Adrenal gland (tissue), 12 donors: ENCODE data around the gene GALNT6. TPM values are rescaled to one million over a fixed set of nuclear protein-coding genes. Genes with fewer than 3 reads are reported as not detected.

Experiments
- DNase-seq, 7 donors: peaks; one replicate each; pipeline ENCODE4 v3.0.0-alpha.2; 2019 to 2020
- H3K27ac ChIP-seq, 5 donors: fragments of 200-600 bp; sonication (generic) in 4 of 5; 1 replicate in 3 of 5; 2 replicates in 2 of 5; pipeline versions ENCODE4 v1.5.1 to v1.8.0; 2016 to 2020; ENCODE audit warnings: mild to moderate bottlenecking in 1 of 5
- H3K27me3 ChIP-seq: fragments of 200-600 bp; 2 replicates; pipeline ENCODE4 v1.8.0; 2021
- H3K36me3 ChIP-seq, 2 donors: fragments of 200-600 bp; replicated peaks in 1 of 2; 1 replicate in 1 of 2; 2 replicates in 1 of 2; pipeline versions ENCODE4 v1.5.1 to v1.8.0; 2018 to 2022
- H3K4me1 ChIP-seq, 2 donors: fragments of 200-600 bp; replicated peaks in 1 of 2; 1 replicate in 1 of 2; 2 replicates in 1 of 2; pipeline versions ENCODE4 v1.5.1 to v1.8.0; 2018 to 2021
- H3K4me3 ChIP-seq, 4 donors: fragments of 200-600 bp; sonication (generic) in 3 of 4; one replicate each; pipeline ENCODE4 v1.5.1; 2016 to 2018
- H3K9me3 ChIP-seq, 3 donors: fragments of 200-600 bp; sonication (generic) in 1 of 3; replicated peaks in 1 of 3; 1 replicate in 2 of 3; 2 replicates in 1 of 3; pipeline versions ENCODE4 v1.5.1 to v1.8.0; 2016 to 2021
- POLR2A ChIP-seq, 2 donors: fragments of 450-650 bp; IDR thresholded peaks; one replicate each; pipeline ENCODE4 v1.6.1; 2017; ENCODE audit warnings: antibody characterized with exemption in 2 of 2, mild to moderate bottlenecking in 2 of 2, moderate library complexity in 1 of 2
- WGBS, 4 donors: extraction: QIAGEN DNeasy Blood & Tissue Kit in 2 of 4; methylation state at CpG; one replicate each; pipeline versions ENCODE4 v1.1.5 to v1.1.7; 2013 to 2017; 5-methylcytosine and 5-hydroxymethylcytosine counted together
- intact Hi-C, 2 donors: fragments of 100-400 bp; cut with DNase I; formaldehyde crosslinking; loops; one replicate each; pipeline versions ENCODE4 v1.14.1 to v1.15.0; 2022 to 2023
- polyA plus RNA-seq, 3 donors: library from polyadenylated mRNA; stranded (reverse); fragments of 200-250 nt in 2 of 3; fragments of 350-450 nt in 1 of 3; fragmentation: Illumina TruSeq in 1 of 3; extraction: RNeasy Lipid Tissue Mini Kit (QIAGEN cat#74804) in 1 of 3; gene quantifications; one replicate each; pipeline ENCODE4 v1.2.3, GENCODE V29; 2013 to 2014
- total RNA-seq, 9 donors: library from RNA; depleted of rRNA in 4 of 9; stranded (reverse); fragments of >200 nt in 4 of 9; fragments of 120-200 nt in 1 of 9; fragmentation: NEBNext Ultra II Directional in 1 of 9; extraction: Animal tissue kit (Norgen Biotek cat#: 25700) in 1 of 9; gene quantifications; one replicate each; pipeline versions ENCODE4 v1.1.0 to v1.2.4, GENCODE V29; 2013 to 2023
- TF ChIP-seq, protein P1 (sequence below), 6 experiments: fragments of 450-650 bp in 4 of 6; fragments of 200-600 bp in 2 of 6; sonication (generic) in 1 of 6; IDR thresholded peaks; 1 replicate in 5 of 6; 2 replicates in 1 of 6; pipeline versions ENCODE4 v1.5.1 to v1.8.0; 2016 to 2021; ENCODE audit warnings: antibody characterized with exemption in 6 of 6, mild to moderate bottlenecking in 2 of 6, moderate library complexity in 1 of 6
- donor health status: healthy with polysubstance abuse.
- donor health status: Bipolar disorder and iron deficiency.
- donor health status: DM: yes; HTN: yes; CAD: no.
- donor health status: DM: no; HTN: no; CAD: no.
- donor health status: DM: no; HTN: no; CAD: no.
- donor health status: DM: yes; HTN: yes; CAD: no.

The GALNT6 gene
- total and polyA plus RNA-seq, 12 donors, result 0.66 to 11.0 (median 5.1) TPM

- Histone ChIP-seq H3K36me3 (no peaks in the 10 kb centered on the region), H3K27ac (no peak overlapping the region), H3K4me3 (no peak overlapping the region), H3K4me1 (no peaks in the 10 kb centered on the region), H3K27me3 (no peaks in the 10 kb centered on the region), H3K9me3 (no peaks in the 10 kb centered on the region)
- TF ChIP-seq, protein P1, sequence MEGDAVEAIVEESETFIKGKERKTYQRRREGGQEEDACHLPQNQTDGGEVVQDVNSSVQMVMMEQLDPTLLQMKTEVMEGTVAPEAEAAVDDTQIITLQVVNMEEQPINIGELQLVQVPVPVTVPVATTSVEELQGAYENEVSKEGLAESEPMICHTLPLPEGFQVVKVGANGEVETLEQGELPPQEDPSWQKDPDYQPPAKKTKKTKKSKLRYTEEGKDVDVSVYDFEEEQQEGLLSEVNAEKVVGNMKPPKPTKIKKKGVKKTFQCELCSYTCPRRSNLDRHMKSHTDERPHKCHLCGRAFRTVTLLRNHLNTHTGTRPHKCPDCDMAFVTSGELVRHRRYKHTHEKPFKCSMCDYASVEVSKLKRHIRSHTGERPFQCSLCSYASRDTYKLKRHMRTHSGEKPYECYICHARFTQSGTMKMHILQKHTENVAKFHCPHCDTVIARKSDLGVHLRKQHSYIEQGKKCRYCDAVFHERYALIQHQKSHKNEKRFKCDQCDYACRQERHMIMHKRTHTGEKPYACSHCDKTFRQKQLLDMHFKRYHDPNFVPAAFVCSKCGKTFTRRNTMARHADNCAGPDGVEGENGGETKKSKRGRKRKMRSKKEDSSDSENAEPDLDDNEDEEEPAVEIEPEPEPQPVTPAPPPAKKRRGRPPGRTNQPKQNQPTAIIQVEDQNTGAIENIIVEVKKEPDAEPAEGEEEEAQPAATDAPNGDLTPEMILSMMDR (IDR thresholded peaks at IDR 0.05), result no peak
- no peak for TF ChIP-seq POLR2A (IDR thresholded peaks at IDR 0.05)
- DNase-seq, result no peak
- 81 to 87% (median 86%) methylated on average over 4 of the region's 4 CpGs for WGBS, 4 donors
- intact Hi-C loops, result no loop called here
These were observed 31.4 kb downstream of the GALNT6 start for GRCh38 chr12:51359851-51360250.

GRCh38 chr12:51358496-51358895, 32.7 kb downstream of the GALNT6 start:
- no peak overlapping the region for H3K27ac ChIP-seq
- H3K9me3 ChIP-seq, result no peaks in the 10 kb centered on the region
- no peaks in the 10 kb centered on the region for H3K36me3 ChIP-seq
- no peak for DNase-seq
- no peak for TF ChIP-seq POLR2A (IDR thresholded peaks at IDR 0.05)
- TF ChIP-seq, protein P1 (IDR thresholded peaks at IDR 0.05), result no peak
- H3K27me3 ChIP-seq, result no peaks in the 10 kb centered on the region
- WGBS, 4 donors, result 96 to 100% (median 96%) methylated on average over 8 of the region's 8 CpGs
- no peak overlapping the region for H3K4me3 ChIP-seq
- intact Hi-C loops, result no loop called here
- no peaks in the 10 kb centered on the region for H3K4me1 ChIP-seq

DNA sequence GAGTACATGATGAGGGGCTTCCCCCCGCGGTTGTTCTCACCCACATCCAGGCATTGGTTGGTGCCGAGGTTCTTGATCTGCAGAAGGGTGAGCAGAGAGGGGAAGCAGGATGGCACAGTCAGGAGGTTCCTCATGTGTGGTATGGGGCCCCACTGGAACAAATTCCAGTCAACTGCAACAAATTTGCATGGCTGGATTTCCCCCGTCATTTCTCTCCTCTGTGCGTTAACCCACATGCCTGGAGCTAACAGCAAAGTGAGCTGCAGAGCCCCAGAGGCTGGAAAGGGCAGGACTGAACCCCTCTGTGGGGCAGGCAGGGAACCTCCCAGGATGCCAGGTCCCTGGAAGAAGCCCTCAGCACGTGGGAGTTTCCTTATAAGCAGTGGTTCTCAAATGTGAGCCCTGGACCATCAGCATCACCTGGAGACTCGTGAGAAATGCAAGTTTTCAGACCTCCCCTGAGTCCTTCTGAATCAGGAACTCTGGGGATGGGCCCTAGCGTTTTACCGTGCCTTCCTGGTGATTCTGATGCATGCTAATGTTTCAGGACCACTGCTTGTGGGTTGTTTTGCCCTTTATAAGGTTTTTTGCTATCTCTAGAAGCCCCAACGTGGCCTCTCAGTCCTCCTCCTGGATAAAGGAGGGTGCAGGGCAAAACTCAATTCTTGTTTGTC, 33.7 kb downstream of the GALNT6 start:
- no peak for DNase-seq
- H3K9me3 ChIP-seq, result no peaks in the 10 kb centered on the region
- intact Hi-C loops, result no loop called here
- WGBS, 4 donors, result 84 to 94% (median 86%) methylated on average over 9 to 10 of the region's 10 CpGs
- H3K36me3 ChIP-seq, result no peaks in the 10 kb centered on the region
- H3K4me3 ChIP-seq, result no peak overlapping the region
- no peaks in the 10 kb centered on the region for H3K27me3 ChIP-seq
- H3K4me1 ChIP-seq, result no peaks in the 10 kb centered on the region
- H3K27ac ChIP-seq, result no peak overlapping the region
- no peak for TF ChIP-seq POLR2A (IDR thresholded peaks at IDR 0.05)
- TF ChIP-seq, protein P1 (IDR thresholded peaks at IDR 0.05), result no peak

- Histone ChIP-seq H3K27me3 (no peaks in the 10 kb centered on the region), H3K9me3 (no peaks in the 10 kb centered on the region), H3K4me1 (no peaks in the 10 kb centered on the region), H3K4me3 (no peak overlapping the region), H3K36me3 (no peaks in the 10 kb centered on the region), H3K27ac (no peak overlapping the region)
- TF ChIP-seq, protein P1 (IDR thresholded peaks at IDR 0.05), result peak; percentile 40 to 81 (median 74)
- no peak for TF ChIP-seq POLR2A (IDR thresholded peaks at IDR 0.05)
- 31 to 37% (median 34%) methylated on average over 11 of the region's 11 CpGs for WGBS, 4 donors
- intact Hi-C loops, result no loop called here
- peak; percentile 53 to 82 (median 69) for DNase-seq
These were observed 39.2 kb downstream of the GALNT6 start for GRCh38 chr12:51351913-51352532.
